ENCODE results near the gene UBXN10.

The UBXN10 gene

DNA sequence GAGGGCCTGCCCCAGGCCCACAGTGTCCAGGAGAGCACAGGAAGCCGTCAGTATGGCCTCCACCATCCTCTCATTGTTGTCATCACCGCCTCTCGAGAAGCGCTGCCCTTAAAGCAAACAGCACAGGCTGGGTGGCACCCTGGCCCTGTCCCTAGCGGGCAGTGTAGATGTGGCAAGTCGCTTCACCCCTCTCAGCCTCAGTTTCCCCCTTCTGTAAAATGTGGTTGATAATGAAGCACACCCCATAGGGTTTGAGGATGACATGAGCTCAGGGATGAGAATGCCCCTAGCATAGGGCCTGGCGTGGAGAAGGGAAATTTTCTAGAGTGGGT is 33.3 kb upstream of the UBXN10 start:
- no peak for DNase-seq

DNA sequence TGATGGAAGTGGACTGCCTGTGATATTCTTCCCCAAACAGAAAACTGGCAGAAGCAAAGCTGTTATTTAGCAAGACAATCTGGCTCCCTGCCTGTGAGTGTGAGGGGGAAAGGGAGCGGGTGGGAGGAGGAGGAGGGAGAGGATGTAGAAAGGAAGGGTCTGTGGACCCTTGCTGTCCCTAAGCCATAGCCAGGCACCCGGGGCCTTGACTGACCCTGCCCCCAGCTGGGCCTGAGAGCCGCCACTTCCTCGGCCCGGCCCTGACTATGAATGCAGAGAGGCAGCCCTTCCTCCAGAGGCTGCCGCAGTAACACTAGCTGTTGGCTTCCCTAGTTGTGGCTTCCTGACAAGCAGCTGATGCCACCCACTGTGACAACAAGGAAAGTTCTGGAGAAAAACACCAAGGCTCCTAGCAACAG is 32.9 kb upstream of the UBXN10 start:
- DNase-seq = no peak

DNA sequence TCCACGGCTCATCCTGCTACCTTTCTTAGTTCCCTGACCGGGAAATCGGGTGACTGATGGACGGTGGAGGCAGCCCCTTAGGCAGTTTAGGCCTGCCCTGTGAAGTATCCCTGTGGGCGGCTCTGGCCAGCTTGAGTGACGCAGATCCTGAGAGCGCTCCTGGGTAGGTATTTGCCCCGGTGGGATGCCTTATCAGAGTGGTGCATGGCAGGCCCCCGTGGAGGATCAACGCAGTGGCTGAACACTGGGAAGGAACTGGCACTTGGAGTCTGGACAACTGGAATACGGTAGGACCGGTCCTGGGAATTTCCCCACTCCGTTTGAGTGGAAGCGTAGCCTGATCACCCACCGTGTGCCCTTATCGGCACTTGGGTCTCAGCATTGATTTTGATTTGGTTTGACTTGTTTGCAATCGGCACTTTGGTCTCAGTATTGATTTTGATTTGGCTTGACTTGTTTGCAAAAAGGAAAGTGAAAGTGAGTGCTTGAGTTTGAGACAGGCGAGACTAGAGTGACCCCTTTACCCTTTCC is 31.5 kb upstream of the UBXN10 start:
- DNase-seq = no peak

DNA sequence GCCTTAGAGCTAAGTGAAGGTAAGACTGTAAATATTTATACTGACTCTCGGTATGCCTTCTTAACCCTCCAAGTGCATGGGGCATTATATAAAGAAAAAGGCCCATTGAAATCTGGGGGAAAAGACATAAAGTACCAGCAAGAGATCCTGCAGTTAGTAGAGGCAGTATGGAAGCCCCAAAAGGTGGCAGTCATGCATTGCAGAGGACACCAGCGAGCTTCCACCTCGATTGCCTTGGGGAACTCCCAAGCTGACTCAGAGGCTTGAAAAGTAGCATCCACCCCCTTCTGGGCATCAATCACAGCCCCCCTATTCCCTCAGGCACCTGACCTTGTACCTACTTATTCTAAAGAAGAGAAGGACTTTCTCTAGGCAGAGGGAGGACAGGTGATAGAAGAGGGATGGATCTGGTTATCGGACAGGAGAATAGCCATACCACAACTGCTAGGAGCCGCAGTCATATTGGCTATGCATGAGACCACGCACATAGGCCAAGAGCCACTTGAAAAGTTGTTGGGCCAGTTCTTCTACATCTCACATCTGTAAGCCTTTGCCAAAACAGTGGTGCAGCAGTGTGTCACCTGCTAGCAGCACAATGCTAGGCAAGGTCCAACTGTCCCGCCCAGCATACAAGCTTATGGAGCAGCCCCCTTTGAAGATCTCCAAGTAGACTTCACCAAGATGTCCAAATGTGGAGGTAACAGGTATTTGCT is 27.4 kb upstream of the UBXN10 start:
- no peak for DNase-seq

DNA sequence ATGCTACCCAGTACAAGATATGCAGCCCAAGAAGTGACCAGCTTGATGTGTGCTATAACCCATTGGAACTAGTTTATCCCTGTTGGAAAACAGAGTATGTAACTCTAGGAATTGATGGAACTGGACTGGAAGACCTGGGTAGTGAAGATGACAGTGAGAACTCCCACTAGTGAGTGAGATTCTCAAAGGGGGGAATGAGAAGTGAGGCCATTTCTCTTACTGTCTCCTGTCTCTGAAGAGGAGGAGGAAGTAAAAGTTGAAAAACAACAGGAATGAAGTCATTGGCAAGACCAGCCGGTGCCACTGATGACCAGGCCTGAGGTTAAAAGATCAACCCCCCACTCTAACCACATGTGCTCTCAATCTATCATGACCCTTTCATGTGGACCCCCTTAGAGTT is 25.9 kb upstream of the UBXN10 start:
- DNase-seq = no peak

DNA sequence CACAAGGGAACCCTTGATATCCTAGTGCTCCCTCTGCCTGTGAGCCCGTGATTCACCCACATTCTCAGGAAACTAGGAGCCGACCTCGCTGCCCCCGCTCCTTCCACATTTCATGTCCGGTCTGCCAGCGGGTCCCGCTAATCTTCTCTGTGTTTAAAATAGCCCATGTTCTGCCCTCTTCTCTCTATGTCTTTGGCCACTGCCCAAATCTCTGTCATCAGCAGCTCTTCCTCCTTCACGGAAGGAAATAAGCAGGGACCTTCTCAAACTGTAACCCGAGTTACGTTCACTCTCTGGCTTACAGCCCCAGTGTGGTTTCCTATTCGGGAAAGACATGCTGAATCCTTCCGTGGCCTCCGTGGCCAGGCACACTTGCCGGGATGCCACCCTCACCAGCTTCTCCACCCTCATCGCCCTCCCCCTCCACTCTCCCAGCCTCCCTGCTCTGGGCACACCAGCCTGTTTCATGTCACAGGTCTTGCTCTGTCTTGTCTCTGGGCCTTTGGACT is 21.1 kb upstream of the UBXN10 start:
- DNase-seq = no peak

DNA sequence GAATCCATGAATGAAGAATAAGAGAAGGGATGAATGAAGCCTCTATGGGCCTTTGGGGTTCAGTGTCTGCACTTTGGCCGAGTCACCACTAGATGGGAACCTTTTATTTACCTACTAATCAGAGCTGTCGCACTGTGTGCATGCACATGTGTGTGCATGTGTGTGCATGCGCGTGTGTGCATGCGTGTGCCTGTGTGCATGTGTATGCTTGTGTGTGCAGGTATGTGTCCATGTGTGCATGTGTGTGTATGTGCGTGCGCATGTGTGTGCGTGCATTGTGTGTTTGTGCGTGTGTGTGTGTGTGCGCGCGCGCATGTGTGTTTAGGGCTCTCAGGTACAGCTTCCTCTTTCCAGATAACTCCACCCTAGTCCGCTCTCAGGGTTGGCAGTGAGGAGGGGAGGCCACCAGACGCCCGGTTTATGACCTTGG is 20.4 kb upstream of the UBXN10 start:
- no peak for DNase-seq

DNA sequence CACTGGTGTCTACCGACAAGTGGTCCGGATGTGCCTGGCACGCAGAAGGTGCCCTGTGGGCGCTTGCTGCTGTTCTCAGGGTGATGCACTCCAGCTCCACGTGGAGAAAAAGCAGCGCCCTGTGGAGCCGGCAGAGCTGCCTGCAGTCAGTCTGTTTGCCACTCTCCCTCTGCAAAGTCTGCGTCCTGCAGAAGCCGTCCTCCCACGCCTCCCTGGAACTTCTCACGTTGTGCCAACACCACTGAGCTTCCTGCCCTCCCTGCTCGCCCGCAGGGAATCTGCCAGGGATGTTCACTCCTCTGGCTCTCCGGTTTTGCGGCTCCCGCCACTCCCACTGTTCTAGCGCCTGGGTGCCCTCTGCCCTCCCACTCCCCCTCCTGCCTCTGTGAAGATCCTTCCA is 19.8 kb upstream of the UBXN10 start:
- DNase-seq = no peak

DNA sequence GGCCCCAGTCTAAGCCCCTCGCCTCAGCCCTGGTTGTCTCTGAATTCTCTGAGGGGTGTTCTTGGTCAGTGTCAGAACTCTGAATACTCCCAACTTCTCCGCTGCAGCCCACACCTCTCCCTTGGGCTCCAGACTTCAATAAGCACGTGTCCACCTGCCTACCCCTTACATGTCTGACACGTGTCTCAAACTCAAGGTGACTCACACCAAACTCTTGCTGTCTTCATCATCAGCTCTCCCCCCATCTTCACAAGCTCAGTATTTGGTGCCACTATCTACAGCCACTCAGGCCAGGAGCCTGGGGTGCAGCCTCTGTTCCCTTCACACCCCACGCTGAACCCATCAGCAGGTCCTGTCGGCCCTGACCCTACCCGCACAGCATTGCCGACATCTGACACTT is 18.8 kb upstream of the UBXN10 start:
- DNase-seq = no peak

DNA sequence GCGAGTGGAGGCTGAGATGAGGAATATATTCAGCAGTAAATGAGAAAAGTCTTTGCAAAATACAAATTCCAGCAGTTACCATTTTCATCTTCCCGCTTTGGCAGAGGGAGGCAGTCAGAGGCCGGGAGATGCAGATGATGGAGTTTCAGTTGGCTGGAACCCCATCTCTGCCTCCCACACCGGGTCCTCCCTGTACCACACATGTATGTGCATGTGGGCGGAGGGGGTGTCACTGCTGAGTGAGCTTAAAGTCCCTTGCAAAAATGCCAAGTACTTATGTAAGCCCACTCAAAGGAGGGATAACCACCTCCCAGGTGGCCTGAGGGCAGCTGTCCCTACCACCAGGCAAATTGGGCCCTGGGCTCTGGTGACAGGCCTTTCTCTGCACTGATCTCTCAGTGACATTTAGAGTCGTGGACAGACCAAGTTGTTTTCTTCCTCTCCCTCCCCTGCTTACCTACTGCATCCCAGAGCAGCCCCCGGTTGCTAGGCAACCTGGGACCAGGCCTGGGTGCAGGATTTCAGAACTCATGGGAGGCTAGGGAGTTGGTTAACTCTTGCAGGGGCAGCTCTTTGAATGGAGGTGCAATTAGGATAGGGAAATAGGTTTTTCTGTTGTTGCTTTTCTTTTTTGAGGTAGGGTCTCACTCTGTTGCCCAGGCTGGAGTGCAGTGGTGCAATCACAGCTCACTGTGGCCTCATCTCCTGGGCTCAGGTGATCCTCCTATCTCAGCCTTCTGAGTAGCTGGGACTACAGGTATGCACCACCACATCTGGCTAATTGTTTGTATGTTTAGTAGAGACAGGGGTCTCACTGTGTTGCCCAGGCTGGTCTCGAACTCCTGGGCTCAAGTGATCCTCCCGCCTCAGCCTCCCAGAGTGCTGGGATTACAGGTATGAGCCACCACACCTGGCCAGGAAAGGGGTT is 17.1 kb upstream of the UBXN10 start:
- DNase-seq = no peak

DNA sequence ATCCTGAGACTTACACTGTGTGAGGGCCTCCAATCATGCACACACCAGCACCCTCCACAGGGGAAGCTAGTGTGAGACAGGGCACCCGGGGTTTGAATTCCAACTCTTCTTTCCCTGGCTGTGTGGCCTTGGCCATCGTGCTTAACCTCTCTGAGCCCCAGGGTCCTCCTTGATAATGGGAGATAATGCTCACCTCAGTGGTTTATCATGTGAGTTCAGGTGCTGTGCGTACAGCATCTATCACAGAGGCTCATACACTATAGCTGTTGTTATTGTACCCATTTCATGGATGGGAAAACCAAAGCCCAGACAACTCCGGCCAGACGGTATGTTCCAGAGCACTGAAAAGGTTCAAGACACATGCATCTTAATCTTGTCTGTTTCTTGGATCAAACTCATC is 16.0 kb upstream of the UBXN10 start:
- no peak for DNase-seq

DNA sequence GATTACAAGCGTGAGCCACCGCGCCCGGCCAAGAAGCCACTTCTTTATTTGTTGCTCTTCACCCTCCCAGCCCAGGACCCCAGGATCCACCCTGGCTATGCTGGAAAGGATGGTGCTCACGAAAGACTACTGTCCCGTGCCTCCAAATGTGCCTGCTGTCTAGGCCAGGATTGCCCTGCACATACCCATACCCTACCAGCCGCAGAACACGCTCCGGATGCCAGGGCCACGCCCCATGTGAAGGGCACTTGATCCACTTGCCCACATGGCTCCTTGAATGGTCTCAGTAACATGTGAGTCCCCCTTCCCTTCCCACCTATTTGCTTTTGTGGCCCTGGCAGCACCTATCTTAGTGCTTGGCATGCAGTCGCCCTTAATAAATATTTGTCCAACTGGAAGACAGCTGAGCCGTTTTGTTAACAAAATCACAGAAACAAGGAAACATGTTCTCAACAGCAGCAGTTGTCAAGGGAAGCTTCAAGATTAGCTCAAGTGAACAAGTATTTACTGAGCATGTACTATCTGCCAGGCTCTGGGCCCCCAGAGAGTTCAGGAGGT is 13.8 kb upstream of the UBXN10 start:
- DNase-seq = no peak

DNA sequence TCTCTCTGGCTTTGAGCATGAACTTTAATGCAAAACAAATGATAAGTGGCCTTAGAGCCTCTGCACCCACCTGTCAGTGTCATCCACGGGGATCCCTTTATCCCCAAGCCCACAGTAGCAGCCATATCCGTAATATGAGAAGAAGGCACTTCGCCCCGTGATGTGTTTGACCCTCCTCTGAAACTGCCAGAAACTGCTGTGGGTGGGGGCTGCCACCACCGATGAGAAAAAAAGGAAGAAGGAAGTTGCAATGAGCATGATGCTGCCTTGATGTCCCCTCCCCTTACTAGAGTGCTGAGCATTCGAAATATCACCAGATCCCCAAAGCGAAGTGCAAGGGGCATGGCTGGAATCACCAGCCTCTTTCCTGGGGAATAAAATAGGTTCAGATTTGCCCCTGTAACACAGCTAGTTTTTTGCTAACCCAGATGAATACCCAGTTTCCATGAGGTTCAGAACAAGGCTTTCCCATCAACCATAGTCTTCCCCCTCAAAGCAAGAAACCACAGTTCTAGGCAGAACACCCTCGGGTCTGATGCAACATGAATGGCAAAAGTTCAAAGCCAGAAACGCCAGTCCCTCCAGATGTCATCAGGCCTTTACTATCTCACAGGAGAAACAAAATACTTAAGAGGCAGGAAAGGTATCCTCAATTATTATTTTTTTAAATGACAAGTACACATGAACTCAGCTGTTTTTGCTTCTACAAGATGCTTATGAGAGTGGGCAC is 10.8 kb upstream of the UBXN10 start:
- DNase-seq = no peak

DNA sequence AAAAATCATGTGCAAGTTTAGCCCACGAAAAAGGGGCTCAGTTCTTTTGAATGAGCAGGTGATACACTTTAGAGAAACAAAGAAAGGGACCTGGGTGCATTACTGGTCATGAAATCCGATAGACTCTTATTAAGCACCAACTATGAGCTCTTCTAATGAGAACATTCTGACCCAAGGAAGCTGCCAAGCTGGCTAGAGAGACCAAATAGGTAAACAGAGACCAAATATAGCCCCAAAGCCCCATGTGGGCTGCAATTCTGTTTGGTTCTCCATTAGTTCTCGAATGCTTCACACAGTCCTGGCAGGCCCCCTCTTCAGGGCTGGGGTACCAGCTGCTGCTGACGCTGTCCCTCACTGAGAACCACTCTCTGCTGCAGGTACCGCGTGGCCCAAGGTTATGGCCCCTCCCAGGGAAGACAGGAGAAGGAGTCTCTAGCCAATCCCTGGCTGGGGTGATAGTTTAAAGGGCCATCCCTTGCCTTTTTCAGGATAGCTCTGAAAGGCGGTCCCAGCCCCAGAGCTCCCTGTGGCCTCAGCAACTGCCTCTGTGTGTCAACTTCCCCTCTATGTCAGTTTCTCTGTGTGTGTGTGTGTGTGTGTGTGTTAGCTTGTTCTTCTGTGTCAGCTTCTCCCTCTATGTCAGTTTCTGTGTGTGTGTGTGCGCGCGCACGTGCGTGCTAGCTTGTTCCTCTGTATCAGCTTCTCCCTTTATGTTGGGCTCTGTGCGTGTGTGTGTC is 7.1 kb upstream of the UBXN10 start:
- DNase-seq = no peak

DNA sequence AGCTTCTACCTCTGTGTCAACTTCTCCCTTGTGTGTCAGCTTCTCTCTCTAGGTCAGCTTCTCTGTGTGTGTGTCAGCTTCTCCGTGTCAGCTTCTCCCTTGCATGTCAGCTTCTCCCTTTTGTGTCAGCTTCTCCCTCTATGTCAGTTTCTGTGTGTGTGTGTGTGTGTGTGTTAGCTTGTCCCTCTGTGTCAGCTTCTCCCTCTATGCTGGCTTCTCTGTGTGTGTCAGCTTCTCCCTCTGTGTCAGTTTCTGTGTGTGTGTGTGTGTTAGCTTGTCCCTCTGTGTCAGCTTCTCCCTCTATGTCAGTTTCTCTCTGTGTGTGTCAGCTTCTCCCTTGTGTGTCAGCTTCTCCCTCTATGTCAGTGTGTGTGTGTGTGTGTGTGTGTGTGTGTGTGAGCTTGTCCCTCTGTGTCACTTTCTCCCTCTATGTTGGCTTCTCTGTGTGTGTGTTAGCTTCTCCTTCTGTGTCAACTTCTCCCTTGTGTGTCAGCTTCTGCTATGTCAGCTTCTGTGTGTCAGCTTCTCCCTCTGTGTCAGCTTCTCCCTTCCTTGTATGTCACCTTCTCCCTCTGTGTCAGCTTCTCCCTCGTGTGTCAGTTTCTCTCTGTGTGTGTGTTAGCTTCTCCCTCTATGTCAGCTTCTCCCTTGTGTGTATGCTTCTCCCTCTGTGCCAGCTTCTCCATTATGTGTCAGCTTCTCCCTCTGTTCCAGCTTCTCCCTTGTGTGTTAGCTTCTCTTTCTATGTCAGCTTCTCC is 6.3 kb upstream of the UBXN10 start:
- DNase-seq = no peak

DNA sequence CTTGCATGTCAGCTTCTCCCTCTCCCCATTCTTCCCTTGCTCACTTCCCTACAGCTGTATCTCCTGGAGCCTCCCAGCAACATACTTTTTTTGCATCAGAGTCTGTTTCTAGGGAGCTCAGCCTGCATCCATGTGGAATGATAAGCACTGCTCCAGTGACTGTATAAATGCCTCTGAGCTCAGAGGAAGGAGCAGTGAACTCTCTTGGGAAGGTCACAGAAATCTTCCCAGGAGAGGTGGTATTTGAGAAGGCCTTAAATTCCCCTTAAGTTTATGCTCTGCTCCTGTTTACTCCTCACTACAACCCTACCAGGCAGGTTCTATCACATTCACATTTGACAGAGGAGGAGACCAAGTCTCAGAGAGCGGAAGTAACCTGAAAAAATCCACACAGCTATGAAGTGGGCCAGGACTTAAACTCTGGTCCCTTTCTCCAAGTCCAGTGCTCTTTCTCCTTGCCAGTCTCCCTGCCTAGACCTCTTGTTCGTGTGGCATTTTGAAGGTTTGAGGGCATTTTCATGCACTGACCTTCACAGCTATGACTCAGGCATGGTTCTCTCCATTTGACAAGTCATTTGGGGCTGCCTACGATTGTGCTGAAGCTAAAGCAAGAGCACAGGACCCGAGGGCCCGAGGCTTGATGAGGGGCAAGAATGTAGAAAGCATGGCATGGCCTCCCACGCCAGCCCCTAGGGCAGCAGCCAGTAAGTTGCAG is 5.6 kb upstream of the UBXN10 start:
- no peak for DNase-seq

DNA sequence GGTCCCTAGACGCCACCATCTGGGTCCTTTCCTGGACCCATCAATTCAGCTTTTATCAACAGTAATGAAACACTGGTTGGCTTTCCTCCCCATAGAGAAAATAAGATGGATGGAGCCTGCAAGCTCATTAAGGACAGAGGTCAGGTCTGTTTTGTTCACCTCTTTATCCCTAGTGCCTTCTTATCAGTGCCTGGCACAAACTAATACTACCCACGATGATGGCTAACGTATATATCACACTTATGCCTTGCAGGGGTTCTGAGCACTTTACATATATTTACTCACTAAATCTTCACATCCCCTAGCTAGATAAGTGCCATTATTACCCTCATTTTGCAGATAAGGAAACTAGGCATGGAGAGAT is 5.1 kb upstream of the UBXN10 start:
- DNase-seq = no peak

DNA sequence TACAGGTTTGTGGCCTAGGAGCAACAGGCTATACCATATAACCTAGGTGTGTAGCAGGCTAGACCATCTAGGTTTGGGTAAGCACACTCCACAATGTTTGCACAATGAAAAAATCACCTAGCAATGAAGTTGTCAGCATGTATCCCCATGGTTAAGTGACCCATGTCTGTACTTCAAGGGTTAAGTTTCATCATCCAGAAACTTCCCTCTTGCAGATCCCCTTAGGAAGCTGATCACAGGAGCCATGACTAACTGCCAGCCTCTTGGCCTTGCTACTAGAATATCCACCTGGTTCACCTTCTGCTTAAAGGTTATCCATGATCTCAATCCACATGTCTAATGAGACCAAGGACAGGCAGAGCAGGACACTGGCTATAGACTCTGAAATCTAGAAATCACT is 3.5 kb upstream of the UBXN10 start:
- no peak for DNase-seq

DNA sequence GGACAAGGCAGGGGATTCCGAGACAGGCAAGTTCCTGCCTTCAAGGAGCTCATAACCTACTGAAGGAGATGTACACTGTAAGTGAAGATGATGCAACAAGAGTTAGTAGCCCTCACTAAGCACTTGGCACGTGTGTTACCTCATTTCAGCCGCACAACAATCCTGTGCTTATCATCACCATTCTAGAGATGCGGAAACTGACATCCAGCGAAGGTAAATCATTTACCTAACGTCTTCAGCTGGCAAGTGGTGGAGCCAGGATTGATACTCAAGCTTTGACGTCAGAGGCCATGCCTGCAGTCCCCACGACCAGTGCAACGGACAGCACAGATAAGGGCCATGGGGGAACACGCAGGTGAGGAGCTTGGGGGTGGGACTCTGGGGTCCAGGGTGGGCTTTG is 2.9 kb upstream of the UBXN10 start:
- DNase-seq = no peak

DNA sequence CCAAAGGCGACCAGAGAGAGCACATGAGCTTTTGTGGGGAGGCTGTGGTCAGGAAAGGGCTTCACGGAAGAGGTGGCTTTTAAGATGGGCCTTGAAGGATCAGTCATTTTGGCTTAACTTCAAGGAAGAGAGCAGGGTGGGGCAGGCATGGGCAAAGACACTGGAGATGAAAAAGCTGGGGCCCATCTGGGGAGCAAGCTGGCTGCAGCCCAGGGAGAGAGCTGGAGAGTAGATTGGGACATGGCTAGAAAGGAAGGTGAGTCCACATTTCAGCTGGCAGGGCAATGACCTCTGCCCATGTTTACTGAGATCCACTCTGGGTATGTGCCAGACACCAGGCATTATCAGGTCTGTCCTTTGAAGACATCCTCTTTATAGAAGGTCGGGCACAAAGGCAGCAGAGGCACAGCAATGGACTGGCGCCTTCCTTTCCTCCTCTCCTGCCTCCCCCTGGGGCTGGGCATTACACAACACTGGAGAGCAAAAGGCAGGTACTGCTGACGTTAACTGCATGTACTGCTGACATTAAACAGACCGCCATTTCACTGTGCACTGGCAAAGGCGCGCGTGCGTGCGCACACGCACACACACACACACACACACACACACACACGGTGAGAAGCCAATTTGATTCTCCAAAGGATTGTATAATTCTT is 2.2 kb upstream of the UBXN10 start:
- DNase-seq = no peak
